K562 (cell line): Measurements from ENCODE around the gene RTL1. TPM values are rescaled to one million over a fixed set of nuclear protein-coding genes. Genes with fewer than 3 reads are reported as not detected.

ENCODE experiments used
- ATAC-seq: fragments of 200-7000 bp; cut with Tn5 transposase; 3 replicates; pipeline ENCODE4 v1.9.1; 2020; ENCODE audit warnings: moderate library complexity
- BruUV-seq: library from RNA; stranded (reverse); fragments of 400-500 nt; replicated peaks from 2 replicates; lab custom pipeline; 2021; lab: Mats Ljungman, UMichigan
- CTCF ChIA-PET: fragments of 300-600 bp; formaldehyde crosslinking; extraction: SDS; loops from one replicate; lab custom pipeline; 2021; ENCODE audit warnings: low intra/inter-chr PET ratio; lab: Yijun Ruan, JAX
- POLR2A ChIA-PET: fragments of 300-600, 350-650 bp; sonication (Branson Sonifier 250); formaldehyde crosslinking; extraction: SDS; loops from one replicate; lab custom pipeline; 2021; ENCODE audit warnings: antibody characterized with exemption, inconsistent platforms; lab: Yijun Ruan, JAX
- DNase-seq, 4 experiments: peaks; one replicate each; pipeline versions ENCODE4 v3.0.0 to v3.0.0-alpha.2; 2011 to 2018; ENCODE audit warnings: low spot score in 3 of 4, mixed read lengths in 3 of 4; ENCODE audit errors: extremely low read depth in 1 of 4
- FAIRE-seq: peaks from 2 replicates; lab custom pipeline; 2011; peaks lifted over from hg19 to GRCh38; lab: Jason Lieb, UNC
- H2AFZ ChIP-seq: 2 replicates; pipeline ENCODE4 v1.6.0; 2011; ENCODE audit warnings: low read depth, low read length, control low read depth, inconsistent platforms
- H3K27ac ChIP-seq: fragments of 200-600 bp; 3 replicates; pipeline ENCODE4 v1.8.0; 2011; ENCODE audit warnings: low read depth, mild to moderate bottlenecking, control low read depth, inconsistent platforms, low read length, moderate library complexity, mixed read lengths; ENCODE audit errors: extremely low read depth
- H3K27me3 ChIP-seq, 2 experiments: fragments of 300-600 bp in 1 of 2; 2 replicates in 1 of 2; 3 replicates in 1 of 2; pipeline versions ENCODE4 v1.6.0 to v1.8.0; 2011; ENCODE audit warnings: inconsistent platforms in 2 of 2, low read length in 2 of 2, mild to moderate bottlenecking in 1 of 2, mixed read lengths in 1 of 2, moderate library complexity in 1 of 2; ENCODE audit not compliant: control insufficient read depth in 2 of 2, insufficient read depth in 2 of 2
- H3K36me3 ChIP-seq: fragments of 300-600 bp; 3 replicates; pipeline ENCODE4 v1.8.0; 2011; ENCODE audit warnings: mild to moderate bottlenecking, low read length, inconsistent platforms; ENCODE audit not compliant: control insufficient read depth, insufficient read depth
- H3K4me1 ChIP-seq, 2 experiments: fragments of 200-600 bp in 1 of 2; replicated peaks in 1 of 2; 2 replicates in 1 of 2; 3 replicates in 1 of 2; pipeline versions ENCODE4 v1.5.1 to v1.8.0; 2011; ENCODE audit warnings: inconsistent platforms in 2 of 2, low read length in 2 of 2, mild to moderate bottlenecking in 1 of 2, mixed read lengths in 1 of 2, moderate library complexity in 1 of 2; ENCODE audit not compliant: control insufficient read depth in 2 of 2, insufficient read depth in 2 of 2
- H3K4me2 ChIP-seq: 2 replicates; pipeline ENCODE4 v1.6.1; 2011; ENCODE audit warnings: low read length, control low read depth, inconsistent platforms, mixed read lengths; ENCODE audit not compliant: insufficient read depth
- H3K4me3 ChIP-seq: fragments of 200-600 bp; sonication (generic), shearing (Covaris generic); 2 replicates; pipeline ENCODE4 v1.5.1; 2016; ENCODE audit warnings: control low read depth, inconsistent platforms
- H3K79me2 ChIP-seq: fragments of 200-600 bp; 3 replicates; pipeline ENCODE4 v1.8.0; 2011; ENCODE audit warnings: low read length, inconsistent platforms; ENCODE audit not compliant: control insufficient read depth, insufficient read depth
- H3K9ac ChIP-seq, 2 experiments: 2 replicates each; pipeline versions ENCODE4 v1.6.0 to v1.6.1; 2011; ENCODE audit warnings: low read depth in 2 of 2, low read length in 2 of 2, control low read depth in 1 of 2, inconsistent platforms in 1 of 2, mild to moderate bottlenecking in 1 of 2, mixed read lengths in 1 of 2; ENCODE audit not compliant: insufficient read depth in 1 of 2
- H3K9me1 ChIP-seq: one replicate; pipeline ENCODE4 v1.6.0; 2011; ENCODE audit warnings: inconsistent platforms, mild to moderate bottlenecking, low read length, moderate library complexity; ENCODE audit not compliant: control insufficient read depth, insufficient read depth
- H3K9me3 ChIP-seq: replicated peaks from 2 replicates; pipeline ENCODE4 v1.5.1; 2011; ENCODE audit warnings: low read depth, low read length, inconsistent platforms; ENCODE audit not compliant: control insufficient read depth, insufficient read depth
- H4K20me1 ChIP-seq: replicated peaks from 2 replicates; pipeline ENCODE4 v1.6.1; 2011; ENCODE audit warnings: low read length, inconsistent platforms, mixed read lengths; ENCODE audit not compliant: control insufficient read depth, insufficient read depth
- BDP1 ChIP-seq: IDR thresholded peaks from 3 replicates; pipeline ENCODE4 v1.6.1; 2011; ENCODE audit not compliant: insufficient read length, insufficient read depth
- CBX2 ChIP-seq: fragments of 200-600 bp; sonication (generic); IDR thresholded peaks from one replicate; pipeline ENCODE4 v1.6.1; 2012; ENCODE audit warnings: mild to moderate bottlenecking, low read length, inconsistent platforms; ENCODE audit not compliant: insufficient read depth, poor library complexity, severe bottlenecking
- EP400 ChIP-seq: fragments of 450-650 bp; IDR thresholded peaks from 2 replicates; pipeline ENCODE4 v1.6.1; 2017; ENCODE audit warnings: antibody characterized with exemption, mild to moderate bottlenecking, moderate library complexity
- HDGF ChIP-seq: fragments of 450-650 bp; IDR thresholded peaks from 2 replicates; pipeline ENCODE4 v1.6.1; 2016
- NFE2L1 ChIP-seq: fragments of 450-650 bp; IDR thresholded peaks from 2 replicates; pipeline ENCODE4 v1.6.1; 2016; ENCODE audit warnings: missing genetic modification characterization, low read depth, mild to moderate bottlenecking, missing compliant biosample characterization, moderate library complexity, borderline replicate concordance
- SRSF3 ChIP-seq: fragments of 200-400 bp; formaldehyde crosslinking; IDR thresholded peaks from 2 replicates; pipeline ENCODE4 v1.6.1; 2016; ENCODE audit warnings: mild to moderate bottlenecking, low read length, moderate library complexity; ENCODE audit not compliant: insufficient read depth
- TEAD2 ChIP-seq: fragments of 450-650 bp; IDR thresholded peaks from 2 replicates; pipeline ENCODE4 v1.6.1; 2016; ENCODE audit warnings: missing genetic modification characterization, control low read depth, missing compliant biosample characterization
- ZBTB8A ChIP-seq: fragments of 450-650 bp; IDR thresholded peaks from 2 replicates; pipeline ENCODE4 v1.6.1; 2018; ENCODE audit warnings: mild to moderate bottlenecking, moderate library complexity; ENCODE audit not compliant: partially characterized antibody
- ZNF184 ChIP-seq: sonication (generic); formaldehyde crosslinking; IDR thresholded peaks from 2 replicates; pipeline ENCODE4 v1.5.0; 2020; ENCODE audit warnings: missing genetic modification reagents
- ZNF436 ChIP-seq: fragments of 250-450, 450-650 bp; sonication (Bioruptor Pico); formaldehyde crosslinking; IDR thresholded peaks from 2 replicates; pipeline ENCODE4 v1.7.0; 2020; ENCODE audit warnings: mild to moderate bottlenecking
- WGBS: fragments of 100-300 bp; shearing (Covaris generic); methylation state at CpG from one replicate; pipeline ENCODE4 v1.1.6; 2016; ENCODE audit warnings: low coverage, mixed read lengths; ENCODE audit not compliant: insufficient coverage; ENCODE audit errors: missing lambda C conversion rate; 5-methylcytosine and 5-hydroxymethylcytosine counted together
- in situ Hi-C: fragments of 300-500 bp; cut with MboI; formaldehyde crosslinking; loops from 4 replicates; pipeline ENCODE4 v1.15.0; 2018; ENCODE audit warnings: inconsistent platforms, mixed read lengths
- intact Hi-C: fragments of 100-400 bp; cut with micrococcal nuclease; formaldehyde crosslinking; loops from 2 replicates; pipeline ENCODE4 v1.14.2; 2022
- polyA plus RNA-seq, 8 experiments: library from polyadenylated mRNA; depleted of rRNA in 4 of 8; stranded (reverse) in 5 of 8; unstranded in 3 of 8; fragments of >200 nt; fragmentation: Nextera tagmentation in 2 of 8; fragmentation: Illumina TruSeq in 1 of 8; extraction: Ambion mirVana in 2 of 8; extraction: Trizol in 1 of 8; gene quantifications; 2 replicates each; pipeline versions ENCODE4 v1.2.1 to v1.2.3, GENCODE V29; 2011 to 2014; ENCODE audit warnings: inconsistent platforms in 1 of 8, missing spikeins in 1 of 8
- total RNA-seq, 7 experiments: library from RNA; depleted of rRNA in 6 of 7; stranded (reverse); fragments of >200 nt in 6 of 7; fragmentation: Illumina TruSeq in 2 of 7; extraction: Trizol in 2 of 7; gene quantifications; 2 replicates each; pipeline versions ENCODE4 v1.2.1 to v1.2.3, GENCODE V29; 2011 to 2021; ENCODE audit warnings: low replicate concordance in 1 of 7
- TF ChIP-seq, protein P1 (sequence below), 2 experiments: IDR thresholded peaks; 2 replicates each; pipeline ENCODE4 v1.6.1; 2012; ENCODE audit warnings: improper control_type of control experiment in 2 of 2, low read depth in 2 of 2, low read length in 2 of 2, borderline replicate concordance in 1 of 2
- TF ChIP-seq, protein P2 (sequence below): sonication (generic); formaldehyde crosslinking; IDR thresholded peaks from 2 replicates; pipeline ENCODE4 v1.8.0; 2022; ENCODE audit warnings: mild to moderate bottlenecking, missing genetic modification reagents, borderline replicate concordance
- TF ChIP-seq, protein P3 (sequence below): sonication (generic); formaldehyde crosslinking; IDR thresholded peaks from 2 replicates; pipeline ENCODE4 v1.8.1; 2023; ENCODE audit warnings: mild to moderate bottlenecking, missing genetic modification reagents

The RTL1 gene
- total and polyA plus RNA-seq, 9 of the 15 experiments (the other 6 are each of a cell fraction or from before 2014, with no cell fraction given) = not detected

DNA sequence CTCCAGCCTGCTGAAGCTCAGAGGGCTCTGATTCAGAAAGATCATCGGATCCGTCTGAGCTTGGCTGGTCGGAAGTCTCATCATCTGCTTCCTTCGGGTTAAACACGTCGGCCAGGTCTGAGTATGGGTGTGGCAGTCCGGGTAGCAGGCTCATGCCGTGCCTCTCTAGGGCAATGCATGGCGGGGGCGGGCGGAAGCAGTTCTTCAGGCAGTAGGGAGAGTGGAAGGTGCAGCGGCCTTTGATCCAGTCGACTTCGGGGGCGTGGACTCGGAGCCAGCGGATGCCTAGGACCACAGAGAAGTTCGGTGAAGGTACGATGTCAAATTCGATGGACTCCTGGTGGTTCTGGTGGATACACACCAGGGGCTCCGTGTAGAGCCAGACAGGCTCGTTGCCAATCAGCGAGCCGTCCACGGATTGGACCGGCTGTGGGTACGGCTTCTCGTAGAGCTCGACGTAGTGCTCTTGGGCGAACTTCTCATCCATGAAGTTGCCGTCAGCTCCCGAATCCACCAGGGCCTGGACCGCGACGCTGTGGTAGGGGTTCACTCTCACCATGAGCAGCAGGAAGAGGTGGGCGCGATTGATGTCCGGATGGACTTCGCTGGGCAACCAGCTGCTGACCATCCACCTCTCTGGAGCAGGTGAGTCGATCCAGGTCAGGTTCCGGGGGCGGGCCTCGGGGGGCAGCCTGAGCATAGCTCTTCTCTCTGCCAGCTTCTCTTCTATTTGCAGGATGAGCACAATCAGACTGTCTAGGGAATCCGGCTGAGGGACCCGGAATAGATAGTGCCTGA, 20.3 kb downstream of the RTL1 start:
- 53% methylated on average over 14 of the region's 46 CpGs for WGBS
- TF ChIP-seq CBX2 (no peak), NFE2L1 (tag) (no peak), HDGF (no peak), ZNF184 (CRISPR knock-in tag) (no peak), ZBTB8A (no peak), BDP1 (no peak), ZNF436 (no peak), TEAD2 (tag) (no peak), SRSF3 (no peak), EP400 (no peak)
- TF ChIP-seq, protein P1, sequence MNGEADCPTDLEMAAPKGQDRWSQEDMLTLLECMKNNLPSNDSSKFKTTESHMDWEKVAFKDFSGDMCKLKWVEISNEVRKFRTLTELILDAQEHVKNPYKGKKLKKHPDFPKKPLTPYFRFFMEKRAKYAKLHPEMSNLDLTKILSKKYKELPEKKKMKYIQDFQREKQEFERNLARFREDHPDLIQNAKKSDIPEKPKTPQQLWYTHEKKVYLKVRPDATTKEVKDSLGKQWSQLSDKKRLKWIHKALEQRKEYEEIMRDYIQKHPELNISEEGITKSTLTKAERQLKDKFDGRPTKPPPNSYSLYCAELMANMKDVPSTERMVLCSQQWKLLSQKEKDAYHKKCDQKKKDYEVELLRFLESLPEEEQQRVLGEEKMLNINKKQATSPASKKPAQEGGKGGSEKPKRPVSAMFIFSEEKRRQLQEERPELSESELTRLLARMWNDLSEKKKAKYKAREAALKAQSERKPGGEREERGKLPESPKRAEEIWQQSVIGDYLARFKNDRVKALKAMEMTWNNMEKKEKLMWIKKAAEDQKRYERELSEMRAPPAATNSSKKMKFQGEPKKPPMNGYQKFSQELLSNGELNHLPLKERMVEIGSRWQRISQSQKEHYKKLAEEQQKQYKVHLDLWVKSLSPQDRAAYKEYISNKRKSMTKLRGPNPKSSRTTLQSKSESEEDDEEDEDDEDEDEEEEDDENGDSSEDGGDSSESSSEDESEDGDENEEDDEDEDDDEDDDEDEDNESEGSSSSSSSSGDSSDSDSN (IDR thresholded peaks at IDR 0.05; ENCODE audit: borderline replicate concordance in 1 of 2, low read depth in 2 of 2, low read length in 2 of 2) = no peak
- TF ChIP-seq, protein P2, sequence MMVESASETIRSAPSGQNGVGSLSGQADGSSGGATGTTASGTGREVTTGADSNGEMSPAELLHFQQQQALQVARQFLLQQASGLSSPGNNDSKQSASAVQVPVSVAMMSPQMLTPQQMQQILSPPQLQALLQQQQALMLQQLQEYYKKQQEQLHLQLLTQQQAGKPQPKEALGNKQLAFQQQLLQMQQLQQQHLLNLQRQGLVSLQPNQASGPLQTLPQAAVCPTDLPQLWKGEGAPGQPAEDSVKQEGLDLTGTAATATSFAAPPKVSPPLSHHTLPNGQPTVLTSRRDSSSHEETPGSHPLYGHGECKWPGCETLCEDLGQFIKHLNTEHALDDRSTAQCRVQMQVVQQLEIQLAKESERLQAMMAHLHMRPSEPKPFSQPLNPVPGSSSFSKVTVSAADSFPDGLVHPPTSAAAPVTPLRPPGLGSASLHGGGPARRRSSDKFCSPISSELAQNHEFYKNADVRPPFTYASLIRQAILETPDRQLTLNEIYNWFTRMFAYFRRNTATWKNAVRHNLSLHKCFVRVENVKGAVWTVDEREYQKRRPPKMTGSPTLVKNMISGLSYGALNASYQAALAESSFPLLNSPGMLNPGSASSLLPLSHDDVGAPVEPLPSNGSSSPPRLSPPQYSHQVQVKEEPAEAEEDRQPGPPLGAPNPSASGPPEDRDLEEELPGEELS (CRISPR knock-in tag) = no peak
- TF ChIP-seq, protein P3, sequence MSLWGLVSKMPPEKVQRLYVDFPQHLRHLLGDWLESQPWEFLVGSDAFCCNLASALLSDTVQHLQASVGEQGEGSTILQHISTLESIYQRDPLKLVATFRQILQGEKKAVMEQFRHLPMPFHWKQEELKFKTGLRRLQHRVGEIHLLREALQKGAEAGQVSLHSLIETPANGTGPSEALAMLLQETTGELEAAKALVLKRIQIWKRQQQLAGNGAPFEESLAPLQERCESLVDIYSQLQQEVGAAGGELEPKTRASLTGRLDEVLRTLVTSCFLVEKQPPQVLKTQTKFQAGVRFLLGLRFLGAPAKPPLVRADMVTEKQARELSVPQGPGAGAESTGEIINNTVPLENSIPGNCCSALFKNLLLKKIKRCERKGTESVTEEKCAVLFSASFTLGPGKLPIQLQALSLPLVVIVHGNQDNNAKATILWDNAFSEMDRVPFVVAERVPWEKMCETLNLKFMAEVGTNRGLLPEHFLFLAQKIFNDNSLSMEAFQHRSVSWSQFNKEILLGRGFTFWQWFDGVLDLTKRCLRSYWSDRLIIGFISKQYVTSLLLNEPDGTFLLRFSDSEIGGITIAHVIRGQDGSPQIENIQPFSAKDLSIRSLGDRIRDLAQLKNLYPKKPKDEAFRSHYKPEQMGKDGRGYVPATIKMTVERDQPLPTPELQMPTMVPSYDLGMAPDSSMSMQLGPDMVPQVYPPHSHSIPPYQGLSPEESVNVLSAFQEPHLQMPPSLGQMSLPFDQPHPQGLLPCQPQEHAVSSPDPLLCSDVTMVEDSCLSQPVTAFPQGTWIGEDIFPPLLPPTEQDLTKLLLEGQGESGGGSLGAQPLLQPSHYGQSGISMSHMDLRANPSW (CRISPR knock-in tag) = no peak

More for the DNA sequence above, 20.3 kb downstream of the RTL1 start:
- Histone ChIP-seq H3K4me2 (no peak overlapping the region), H3K36me3 (no peaks in the 10 kb centered on the region), H3K9me3 (no peaks in the 10 kb centered on the region; the same call in 1 of the 2 replicates), H4K20me1 (no peaks in the 10 kb centered on the region), H3K79me2 (no peaks in the 10 kb centered on the region), H3K27me3 (peaks cover 0 to 35% of the 10 kb centered on the region in 2 experiments; a peak in 2 of 5 replicates), H3K9me1 (no peaks in the 10 kb centered on the region), H2AFZ (no peak overlapping the region), H3K4me1 (peaks cover 0 to 7% of the 10 kb centered on the region in 2 experiments; a peak in 2 of 5 replicates), H3K4me3 (no peak overlapping the region), H3K27ac (no peak overlapping the region), H3K9ac (no peak overlapping the region)
- FAIRE-seq = no peak
- POLR2A ChIA-PET = no interaction called here
- intact Hi-C loops (no loop called here), in situ Hi-C loops (no loop called here)
- DNase-seq = no peak
- BruUV-seq = no TSS peak
- no peak for ATAC-seq
- CTCF ChIA-PET = no interaction called here
